Stimulated activated naive CD8-positive, alpha-beta T cell treated with anti-CD3 and anti-CD28 coated beads, Interleukin-15, Interleukin-2, amounts not matched to agents 100 U/mL and 50 U/mL, for 24 hours (primary cell): ENCODE results near the gene PRR14.
A peak's percentile ranks its signal among the peaks of the same experiment; 100 is the strongest.
"Not testable (repeated sequence)": the region's sequence is repeated elsewhere in the genome, so short reads cannot be mapped to it uniquely, and the experiment has no call there.

Source experiments
- ATAC-seq: fragments of 150-1000 bp; cut with Tn5 transposase; one replicate; pipeline ENCODE4 v1.10.0; 2021
- DNase-seq: peaks from one replicate; pipeline ENCODE4 v3.0.0; 2021

PRR14 gene

GRCh38 chr16:30692396-30693064 is 41.8 kb downstream of the PRR14 start:
- no peak for DNase-seq

DNA sequence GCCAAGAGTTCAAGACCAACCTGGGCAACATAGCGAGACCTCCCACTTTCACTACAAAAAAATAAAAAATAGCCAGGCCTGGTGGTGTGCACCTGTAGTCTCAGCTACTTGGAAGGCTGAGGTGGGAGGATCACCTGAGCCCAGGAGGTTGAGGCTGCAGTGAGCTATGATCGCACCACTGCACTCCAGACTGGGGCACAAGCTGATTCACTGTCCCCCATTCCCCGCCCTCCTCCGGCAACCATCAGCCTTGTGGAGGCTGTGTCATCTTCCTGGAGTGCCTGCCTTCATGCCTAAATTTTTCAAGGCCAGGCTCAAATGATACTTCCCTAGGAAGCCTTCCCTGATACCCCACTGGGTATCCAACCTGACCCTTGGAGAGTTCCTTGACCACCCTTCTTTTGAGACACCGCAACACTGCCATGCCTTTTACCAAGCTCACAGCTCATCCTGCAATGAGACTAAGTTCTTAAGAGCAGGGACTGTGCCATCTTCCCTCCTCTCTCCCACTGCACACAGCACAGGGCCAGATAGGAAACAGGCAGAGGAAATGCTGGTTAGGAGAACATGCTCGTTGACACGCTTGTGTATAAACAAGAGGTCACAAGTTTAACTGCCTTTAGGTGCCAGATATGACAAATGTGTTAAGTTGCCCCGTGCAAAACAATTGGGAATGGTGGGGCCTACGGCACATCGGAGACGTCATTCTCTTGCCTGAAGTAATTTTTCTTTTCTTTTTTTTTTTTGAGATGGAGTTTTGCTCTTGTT is 44.4 kb downstream of the PRR14 start:
- ATAC-seq, result no peak
- DNase-seq, result no peak

More at GRCh38 chr16:30692396-30693064, 41.8 kb downstream of the PRR14 start:
- ATAC-seq, result no peak

- not testable (repeated sequence) for ATAC-seq
Measured at GRCh38 chr16:30696646-30697045, 45.9 kb downstream of the PRR14 start.

GRCh38 chr16:30697264-30698138 is 46.7 kb downstream of the PRR14 start:
- ATAC-seq, result peak; percentile 94
- DNase-seq, result no peak

More at GRCh38 chr16:30696646-30697045, 45.9 kb downstream of the PRR14 start:
- DNase-seq, result not testable (repeated sequence)

DNA sequence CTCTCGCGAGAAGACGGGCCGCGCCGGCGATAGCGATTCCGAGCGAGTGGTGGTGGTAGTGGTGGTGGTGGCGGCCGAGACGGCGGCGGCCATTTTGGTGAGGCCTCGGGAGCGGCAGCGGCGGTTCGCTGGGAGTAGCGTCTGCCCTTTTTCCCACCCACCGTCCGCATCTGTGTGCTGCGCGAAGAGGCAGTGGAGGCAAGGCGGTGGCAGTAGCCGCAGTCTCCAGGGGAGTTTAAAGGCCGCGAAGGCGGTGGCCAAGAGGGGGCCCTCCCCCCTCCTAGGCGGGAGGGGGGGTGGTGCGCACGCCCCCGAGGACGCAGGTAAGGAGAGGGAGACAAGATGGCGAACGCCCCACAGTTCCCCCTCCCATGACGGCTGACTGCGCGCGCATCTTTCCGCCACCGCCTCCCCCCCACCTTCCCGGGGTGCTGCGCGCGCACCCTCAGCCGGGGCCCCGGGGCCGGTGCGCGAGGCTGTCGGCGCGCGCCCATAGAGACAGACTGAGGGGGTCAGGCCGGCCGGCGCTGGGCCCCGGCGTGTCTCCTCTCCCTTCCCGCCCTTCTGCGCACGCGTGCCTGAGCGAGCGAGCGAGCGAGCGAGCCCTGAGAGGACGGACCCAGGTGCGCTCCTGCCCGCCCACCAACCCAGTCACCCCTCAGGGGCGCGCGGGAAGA is 47.5 kb downstream of the PRR14 start:
- DNase-seq (peak; percentile 99), ATAC-seq (peak; percentile 72)

DNA sequence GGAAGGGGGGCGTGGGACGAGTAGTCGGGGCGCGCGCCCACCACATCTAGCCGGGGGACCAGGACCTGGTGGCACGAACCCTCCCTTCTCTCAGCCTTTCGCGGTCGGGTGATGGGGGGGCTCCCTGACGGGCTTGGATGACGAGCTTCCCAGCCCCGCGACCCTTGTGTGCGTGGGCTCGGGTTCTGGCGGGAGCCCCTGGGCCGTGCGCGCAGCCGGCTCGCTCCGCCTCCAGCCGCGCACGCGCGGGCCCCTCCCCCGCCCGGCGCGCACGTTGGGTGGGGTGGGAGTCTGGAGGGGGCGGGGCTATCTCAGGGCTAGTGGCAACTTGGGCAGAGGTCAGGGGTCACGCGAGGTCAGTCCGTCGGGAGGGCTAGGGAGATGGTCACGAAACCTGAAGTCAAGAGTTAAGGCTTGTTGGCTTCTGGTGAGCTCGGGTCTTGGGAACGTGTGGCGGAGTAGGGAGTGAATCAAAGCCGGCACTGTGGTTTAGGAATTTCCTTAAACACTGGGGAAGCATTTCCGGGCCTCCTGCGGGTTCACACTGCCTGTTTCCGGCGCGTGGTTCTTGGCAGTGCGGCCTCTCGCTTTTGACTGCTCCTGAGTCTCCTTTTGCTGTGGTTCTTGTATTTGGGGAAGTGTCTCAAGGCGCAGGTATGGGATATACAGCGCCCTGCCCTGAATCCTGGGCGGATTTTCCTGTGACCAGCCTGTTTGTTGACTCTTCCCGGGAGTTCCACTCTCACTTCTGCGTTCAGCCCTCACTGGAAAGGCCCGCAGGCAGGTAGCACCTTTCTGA is 48.3 kb downstream of the PRR14 start, which contains the start of gene SRCAP:
TSS of gene SRCAP (plus strand) at position 356 of the 799 bp plus-strand sequence. CDS start 1,654 bp downstream, outside the sequence.
- ATAC-seq (peak; percentile 54), DNase-seq (peak; percentile 92)

DNA sequence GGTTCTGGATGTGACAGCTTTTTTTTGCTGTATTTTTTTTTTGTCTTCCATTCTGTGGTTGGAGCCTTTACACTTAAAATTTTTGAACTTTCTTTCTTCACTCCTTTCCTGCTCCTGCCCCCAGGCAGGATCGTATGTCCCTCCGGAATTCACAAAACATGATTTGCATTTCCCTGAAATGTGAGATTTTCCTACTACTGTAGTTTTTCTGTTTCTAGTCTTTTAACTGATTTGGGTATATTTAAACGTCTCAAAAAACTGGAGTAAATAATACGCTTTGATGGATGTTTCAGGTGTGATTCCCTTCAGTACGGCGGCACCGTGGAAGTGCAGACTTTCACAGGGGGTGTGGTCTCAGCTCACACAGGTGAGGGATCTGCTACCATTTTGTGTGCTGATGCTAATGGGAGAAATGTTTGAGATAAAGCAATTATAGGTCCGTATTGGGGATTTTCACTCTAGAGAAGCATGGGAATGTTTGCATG is 48.9 kb downstream of the PRR14 start:
- no peak for ATAC-seq
- DNase-seq, result no peak

DNA sequence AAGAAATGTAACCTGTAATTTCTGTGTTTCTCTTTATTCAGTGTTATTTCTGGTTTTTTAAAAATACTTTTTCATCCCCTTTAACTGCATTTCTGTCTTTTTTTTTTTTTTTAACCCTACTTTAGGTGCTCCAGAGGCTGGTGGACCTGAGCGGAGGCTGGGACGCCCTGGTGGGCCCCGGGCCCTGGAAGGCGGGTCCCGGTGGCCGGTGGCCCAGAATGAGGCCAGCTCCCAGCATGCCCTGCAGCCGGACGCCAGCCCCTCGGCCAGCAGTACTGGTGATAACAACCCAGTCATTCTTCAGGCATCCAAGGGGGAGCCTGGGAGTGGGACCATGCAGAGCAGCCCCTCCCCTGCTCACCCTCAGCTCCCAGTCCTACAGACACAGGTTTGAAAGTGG is 49.7 kb downstream of the PRR14 start:
- no peak for DNase-seq

DNA sequence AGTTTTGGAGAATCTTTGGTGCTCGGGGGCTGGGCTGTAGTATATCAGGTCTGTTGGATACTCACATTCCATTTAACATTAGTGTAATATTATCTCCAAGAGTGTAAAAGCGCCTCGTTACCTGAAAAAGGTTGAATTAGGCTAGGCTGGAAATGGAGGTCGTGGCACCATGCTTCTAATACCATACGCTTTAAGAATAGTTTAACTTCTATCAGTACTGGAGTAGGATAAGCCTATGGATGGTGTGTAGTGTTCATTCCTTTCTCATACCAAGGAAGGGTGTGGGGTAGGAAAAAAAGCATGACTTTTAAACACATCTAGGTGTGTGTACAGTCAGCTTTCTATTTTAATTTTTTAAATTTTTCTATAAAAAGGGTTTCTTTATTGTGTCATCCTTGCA is 50.2 kb downstream of the PRR14 start:
- ATAC-seq (no peak), DNase-seq (no peak)

More for the DNA sequence above, 49.7 kb downstream of the PRR14 start:
- ATAC-seq, result no peak

DNA sequence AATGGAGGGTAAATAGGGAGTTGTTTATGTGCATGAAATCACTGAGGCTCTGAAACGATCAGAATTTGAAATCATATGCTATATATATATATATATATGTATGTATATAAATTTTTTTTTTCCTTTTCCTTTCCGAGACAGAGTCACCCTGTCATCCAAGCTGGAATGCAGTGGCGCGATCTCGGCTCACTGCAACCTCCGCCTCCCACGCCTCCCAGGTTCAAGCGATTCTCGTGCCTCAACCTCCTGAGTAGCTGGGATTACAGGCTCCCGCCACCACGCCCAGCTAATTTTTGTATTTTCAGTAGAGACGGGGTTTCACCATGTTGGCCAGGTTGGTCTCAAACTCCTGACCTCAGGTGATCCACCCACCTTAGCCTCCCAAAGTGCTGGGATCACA is 52.3 kb downstream of the PRR14 start:
- ATAC-seq, DNase-seq: not testable (repeated sequence)

- no peak for ATAC-seq
- no peak for DNase-seq
Measured at GRCh38 chr16:30703971-30704370, 53.2 kb downstream of the PRR14 start.
